Central memory CD4-positive, alpha-beta T cell (primary cell): ENCODE results near the gene ELOVL7.
"Not testable (repeated sequence)": the region's sequence is repeated elsewhere in the genome, so short reads cannot be mapped to it uniquely, and the experiment has no call there.

Experiments
- DNase-seq: peaks from one replicate; pipeline ENCODE4 v3.0.0; 2022

ELOVL7 gene

DNA sequence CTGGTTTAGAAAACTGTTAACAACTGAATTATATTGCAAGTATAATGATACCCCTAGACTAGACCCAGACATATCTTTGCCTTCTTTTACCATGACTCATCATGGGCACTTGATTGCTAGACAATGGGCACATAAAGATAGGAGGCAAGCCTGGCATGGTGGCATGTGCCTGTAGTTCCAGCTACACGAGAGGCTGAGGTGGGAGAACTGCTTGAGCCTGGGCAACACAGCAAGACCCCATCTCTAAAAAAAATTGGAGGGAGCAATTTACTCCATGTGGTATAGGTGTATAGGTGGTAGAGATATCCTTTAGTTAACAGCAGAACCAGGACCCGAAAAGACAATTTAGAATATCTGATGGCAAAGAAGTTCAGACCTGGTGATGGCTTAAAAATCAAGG lies 51.6 kb downstream of the ELOVL7 start:
- DNase-seq, result no peak

DNA sequence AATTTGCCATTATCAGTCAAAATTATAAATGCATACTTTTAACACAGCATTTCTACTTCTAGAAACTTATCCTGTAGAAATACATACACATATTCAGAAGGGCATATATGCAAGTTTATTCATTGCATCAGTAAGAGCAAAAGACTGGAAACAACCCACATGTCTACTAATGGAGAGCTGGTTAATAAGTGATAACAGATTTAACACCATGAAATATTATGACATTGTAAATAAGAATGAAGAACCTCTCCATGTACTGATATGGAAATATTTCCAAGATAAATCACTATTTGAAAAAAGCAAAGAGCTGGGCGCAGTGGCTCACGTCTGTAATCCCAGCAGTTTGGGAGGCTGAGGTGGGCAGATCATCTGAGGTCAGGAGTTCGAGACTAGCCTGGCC lies 54.5 kb downstream of the ELOVL7 start:
- no peak for DNase-seq

DNA sequence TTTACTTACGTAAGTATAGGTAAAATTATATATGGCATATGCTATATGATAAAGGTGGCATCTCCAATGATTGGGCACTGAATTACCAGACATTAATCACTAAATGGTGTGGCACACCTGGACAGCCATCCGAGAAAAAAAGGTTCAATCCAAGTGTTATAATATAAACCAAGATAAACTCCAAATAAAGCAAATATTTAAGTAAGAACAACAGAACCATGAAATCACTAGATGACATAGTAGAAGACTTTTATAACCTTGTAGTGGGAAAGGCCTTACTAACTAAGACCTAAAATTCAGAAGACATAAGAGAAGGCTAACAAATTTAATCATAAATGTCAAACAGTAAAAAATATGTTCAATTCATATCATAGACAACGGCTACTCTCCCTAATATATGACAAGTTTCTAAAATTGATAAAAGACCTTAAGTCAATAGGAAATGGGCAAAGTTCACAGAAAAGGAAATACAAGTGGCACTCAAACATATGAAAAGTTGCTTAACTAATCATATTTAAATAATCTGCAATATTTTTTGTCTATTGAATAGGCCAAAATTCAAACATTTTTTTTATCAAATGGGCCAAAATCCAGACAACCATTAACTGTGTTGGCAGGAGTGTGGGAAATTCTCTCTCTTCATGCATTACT lies 55.1 kb downstream of the ELOVL7 start:
- no peak for DNase-seq

DNA sequence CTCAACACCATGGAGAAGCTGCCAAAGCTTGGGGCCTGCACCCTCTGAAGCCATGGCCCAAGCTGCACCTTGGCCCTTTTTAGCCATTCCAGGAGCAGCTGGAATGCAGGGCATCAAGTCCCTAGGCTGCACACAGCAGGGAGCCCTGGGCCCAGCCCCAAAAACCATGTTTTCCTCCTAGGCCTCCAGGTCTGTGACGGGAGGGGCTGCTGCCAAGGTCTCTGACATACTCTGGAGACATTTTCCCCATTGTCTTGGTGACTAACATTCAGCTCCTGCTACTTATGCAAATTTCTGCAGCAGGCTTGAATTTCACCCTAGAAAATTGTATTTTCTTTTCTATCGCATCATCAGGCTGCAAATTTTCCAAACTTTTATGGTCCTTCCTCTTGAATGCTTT lies 64.6 kb downstream of the ELOVL7 start:
- no peak for DNase-seq

DNA sequence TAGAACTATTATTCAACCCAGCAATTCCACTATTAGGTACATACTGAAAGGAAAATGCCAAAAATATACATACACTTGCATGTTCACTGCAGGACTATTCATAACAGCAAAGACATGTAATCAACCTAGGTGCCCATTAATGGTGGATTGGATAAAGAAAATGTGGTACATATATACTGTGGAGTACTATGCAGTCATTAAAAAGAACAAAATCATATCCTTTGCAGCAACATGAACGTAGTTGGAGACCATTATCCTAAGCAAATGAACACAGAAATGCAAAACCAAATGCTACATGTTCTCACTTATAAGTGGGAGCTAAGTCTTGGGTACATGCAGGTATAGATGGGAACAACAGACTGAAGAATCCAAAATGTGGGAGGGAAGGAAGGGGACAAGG lies 67.7 kb downstream of the ELOVL7 start:
- no peak for DNase-seq

DNA sequence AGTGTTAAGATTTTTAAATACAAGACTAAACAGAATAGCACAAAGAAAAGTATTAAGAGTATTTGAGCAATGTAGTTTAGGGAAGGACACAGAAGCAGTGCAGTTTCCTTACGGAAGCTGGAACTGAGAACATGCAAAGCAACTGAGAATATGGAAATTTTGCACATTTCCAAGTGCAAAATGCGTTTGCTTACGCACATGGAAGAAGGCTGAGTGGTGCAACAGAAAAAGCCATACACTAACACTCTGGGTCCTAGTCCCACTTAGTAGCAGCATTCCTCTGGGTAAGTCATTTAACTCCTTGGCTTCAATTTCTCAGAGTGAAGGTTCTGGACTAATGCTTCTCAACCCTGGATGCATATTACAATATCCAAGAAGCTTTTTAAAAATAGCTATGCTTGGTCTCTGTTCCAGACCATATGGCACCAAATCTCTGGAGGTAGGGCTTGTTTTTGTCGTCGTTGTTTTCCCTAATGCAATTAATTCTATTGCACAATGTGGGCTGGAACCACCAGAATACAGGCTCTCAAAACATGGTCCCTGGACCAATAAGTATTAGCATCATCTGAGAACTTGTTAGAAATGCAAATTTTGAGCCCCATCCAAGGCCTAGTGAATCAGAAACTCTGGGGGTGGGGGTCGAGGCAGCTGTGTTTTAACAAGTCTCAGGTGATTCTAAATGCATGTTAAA lies 78.9 kb downstream of the ELOVL7 start:
- DNase-seq, result no peak

DNA sequence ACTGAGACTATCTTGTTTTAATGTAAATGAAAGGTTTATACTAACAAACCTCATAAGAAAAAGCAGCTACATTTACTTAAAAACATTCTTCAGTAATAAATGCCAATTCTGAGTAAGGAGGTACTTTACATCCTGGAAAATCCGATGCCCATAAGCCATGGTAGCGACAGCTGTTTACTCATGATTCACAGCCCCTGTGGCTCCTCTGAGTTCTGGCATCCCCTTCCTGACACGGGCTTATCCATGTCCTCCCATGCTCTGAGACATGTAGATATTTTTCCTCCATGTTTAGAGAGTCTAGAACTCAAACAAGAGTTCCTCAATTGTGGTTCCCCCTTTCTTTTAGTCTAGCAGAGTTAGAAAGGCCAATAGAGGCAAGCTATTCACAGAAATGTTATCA lies 81.0 kb downstream of the ELOVL7 start:
- DNase-seq, result no peak

DNA sequence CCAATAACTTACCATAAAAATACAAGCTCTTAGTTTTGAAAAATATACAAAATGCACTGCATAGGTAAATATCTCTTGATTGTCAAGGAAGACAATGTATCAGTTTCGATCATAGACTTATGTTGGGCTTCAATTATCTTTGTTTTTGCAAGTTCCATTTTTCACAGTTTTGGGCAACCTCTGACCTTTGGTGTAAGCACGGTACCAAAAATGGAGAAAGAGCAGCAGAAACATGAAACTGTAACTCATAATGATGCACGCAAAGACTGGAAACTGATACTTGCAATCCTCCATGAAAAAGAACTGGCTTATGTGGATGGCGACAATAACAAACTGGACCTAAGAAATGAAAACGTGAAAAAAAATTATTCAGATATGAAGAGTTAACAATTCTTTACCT lies 89.6 kb downstream of the ELOVL7 start:
- no peak for DNase-seq

DNA sequence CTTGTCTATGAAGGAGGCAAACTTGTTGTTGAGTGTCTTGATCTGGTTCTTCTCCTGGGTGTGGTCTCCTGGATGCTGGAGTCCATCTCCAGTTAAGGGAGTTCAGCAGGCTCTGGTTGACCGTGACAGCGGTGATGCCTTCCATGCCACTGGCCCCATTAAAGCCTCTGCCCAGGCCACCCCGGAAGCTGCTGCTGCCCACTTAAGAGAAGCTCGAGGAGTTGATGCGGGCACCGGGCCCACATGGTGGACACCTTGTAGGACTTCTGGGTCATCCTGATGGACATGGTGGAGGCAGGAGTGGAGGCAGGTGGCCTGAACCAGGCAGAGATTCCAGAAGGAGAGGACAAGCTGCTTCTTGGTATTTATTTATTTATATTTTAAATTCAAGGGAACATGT lies 99.4 kb downstream of the ELOVL7 start:
- no peak for DNase-seq

DNA sequence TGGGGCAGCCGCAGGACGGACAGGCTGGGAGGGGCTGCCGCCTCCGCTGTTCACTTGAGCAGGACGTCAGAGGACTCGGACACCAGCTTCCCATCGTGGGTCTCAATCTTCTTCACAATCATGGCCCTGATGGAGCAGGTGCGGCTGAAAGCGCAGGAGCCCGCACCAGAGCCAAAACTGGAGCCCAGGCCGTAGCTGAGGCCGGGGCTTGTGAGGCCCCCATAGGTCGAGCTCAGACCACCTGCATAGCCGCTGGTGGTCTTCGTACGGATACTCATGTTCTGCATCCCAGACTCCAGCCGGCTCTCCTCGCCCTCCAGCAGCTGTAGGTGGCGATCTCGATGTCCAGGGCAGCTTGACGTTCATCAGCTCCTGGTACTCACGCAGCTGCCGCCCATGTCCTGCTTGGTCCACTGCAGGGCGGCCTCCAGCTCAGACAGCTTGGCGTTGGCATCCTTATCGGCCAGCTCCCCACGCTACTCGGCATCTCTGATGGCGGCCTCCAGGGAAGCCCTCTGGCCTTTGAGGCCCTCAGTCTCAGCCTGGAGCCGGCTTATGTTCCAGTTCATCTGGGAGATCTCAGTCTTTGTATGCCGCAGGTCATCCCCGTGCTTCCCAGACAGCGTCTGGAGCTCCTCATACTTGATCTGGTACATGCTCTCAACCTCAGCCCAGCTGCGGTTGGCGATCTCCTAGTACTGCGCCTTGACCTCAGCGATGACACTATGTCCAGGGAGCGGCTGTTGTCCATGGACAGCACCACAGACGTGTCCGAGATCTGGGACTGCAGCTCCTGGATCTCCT lies 100.4 kb downstream of the ELOVL7 start:
- DNase-seq, result no peak

DNA sequence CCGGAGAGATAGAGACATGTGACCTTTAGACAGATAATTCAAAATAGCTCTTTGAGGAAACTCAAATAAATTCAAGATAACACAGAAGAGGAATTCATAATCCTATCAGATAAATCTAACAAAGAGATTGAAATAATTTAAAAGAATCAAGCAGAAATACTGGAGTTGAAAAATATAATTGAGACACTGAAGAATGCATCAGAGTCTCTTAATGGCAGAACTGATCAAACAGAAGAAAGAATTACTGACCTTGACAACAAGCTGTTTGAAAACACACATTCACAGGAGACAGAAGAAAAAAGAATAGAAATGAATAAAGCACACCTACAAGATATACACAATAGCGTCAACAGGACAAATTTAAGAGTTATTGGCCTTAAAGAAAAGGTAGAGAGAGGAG lies 103.7 kb downstream of the ELOVL7 start:
- no peak for DNase-seq

DNA sequence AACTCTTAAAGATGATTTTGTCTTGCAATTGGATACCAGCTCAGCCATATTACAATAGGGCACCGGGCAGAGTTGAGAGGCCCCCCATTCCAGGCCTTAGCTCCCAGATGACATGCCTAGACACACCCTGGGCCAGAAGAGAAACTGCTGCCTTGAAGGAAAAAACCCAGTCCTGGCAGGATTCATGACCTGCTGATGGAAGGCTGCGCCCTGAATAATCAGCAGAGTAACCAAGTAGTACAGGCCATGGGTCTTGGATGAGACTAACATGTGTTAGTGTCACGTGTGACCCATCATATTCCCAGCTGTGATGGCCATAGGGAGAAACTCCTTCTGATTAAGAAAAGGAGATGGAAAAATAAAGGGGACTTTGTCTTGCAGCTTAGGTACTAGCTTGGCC lies 105.1 kb downstream of the ELOVL7 start:
- DNase-seq, result no peak

DNA sequence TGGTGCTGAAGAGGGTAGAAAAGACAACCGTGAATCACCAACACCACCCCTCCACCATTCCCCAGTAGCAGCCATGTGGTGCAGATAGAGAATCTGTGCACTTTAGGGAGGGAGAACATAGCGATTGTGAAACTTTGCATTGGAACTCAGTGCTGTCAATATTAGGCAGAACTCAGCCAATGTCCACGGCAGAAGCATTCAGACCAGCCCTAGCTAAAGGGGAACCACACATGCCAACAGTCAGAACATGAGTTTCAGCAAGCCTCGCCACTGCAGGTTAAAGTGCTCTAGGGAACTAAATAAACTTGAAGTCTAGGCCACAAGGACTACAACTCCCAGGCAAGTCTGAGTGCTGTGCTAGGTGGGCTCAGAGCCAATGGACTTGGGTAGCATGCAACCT lies 105.6 kb downstream of the ELOVL7 start:
- no peak for DNase-seq

DNA sequence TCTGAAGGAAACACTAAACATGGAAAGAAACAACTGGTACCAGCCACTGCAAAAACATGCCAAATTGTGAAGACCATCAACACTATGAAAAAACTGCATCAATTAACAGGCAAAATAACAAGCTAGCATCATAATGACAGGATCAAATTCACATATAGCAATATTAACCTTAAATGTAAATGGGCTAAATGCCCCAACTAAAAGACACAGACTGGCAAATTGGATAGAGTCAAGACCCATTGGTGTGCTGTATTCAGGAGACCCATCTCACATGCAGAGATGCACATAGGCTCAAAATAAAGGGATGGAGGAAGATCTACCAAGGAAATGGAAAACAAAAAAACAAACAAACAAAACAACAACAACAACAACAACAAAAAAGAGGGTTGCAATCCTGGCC lies 113.2 kb downstream of the ELOVL7 start:
- not testable (repeated sequence) for DNase-seq

DNA sequence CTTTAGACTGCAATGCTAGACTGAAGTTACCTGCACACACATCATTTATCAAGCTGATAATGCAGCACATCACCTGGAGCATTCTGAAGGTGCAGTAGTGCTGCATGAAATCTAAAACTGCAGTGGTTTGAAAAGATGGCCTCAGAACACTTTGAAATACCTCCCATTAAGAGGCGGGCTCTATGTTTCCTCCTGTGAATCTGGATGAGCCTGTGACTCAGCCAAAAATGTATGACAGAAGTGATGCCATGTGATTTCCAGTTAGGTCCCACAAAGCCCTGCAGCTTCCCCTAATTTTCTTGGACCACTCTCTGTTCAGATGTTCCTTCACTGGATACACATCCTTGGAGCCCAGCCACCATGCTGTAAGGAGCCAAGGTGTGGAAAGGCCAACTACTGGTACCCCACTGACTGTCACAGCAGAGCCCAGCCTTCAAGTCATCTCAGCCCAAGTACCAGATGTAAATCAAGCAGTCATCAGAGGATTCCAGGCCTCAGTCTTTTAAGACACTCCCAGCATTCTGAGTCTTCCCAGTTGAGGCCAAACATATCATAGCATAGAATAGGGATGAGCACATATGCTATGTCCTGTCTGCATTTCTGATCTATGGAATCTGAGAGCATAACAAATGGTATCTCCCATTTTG lies 116.9 kb downstream of the ELOVL7 start:
- DNase-seq, result no peak

DNA sequence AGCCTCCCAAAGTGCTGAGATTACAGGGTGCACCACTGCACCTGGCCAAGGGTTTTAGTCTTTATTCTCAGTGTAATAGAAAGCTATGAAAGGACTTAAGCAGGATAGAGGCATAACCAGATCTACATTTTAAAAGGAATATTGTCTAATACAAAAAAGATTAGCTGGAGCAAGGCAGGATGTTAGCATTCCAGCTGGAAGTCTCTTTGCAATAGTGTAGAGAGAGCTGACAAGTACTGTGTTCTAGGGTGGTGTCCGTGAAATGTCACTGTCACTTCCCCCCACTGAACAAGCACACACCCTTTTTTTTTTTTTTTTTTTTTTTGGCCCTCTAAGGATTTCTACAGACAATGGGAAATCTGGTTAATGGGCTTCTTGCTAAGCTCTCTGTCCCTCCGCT lies 119.9 kb downstream of the ELOVL7 start:
- no peak for DNase-seq

DNA sequence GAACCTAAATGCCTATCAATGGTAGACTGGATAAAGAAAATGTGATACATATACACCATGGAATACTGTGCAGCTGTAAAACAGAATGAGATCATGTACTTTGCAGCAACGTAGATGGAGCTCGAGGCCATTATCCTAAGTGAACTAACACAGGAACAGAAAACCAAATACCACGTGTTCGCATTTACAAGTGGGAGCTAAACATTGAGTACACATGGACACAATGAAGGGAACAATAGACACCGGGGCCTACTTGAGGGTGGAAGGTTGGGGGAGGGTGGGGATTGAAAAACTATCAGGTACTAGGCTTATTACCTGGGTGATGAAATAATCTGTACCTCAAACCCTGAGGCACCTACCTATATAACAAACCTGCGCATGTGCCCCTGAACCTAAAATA lies 121.7 kb downstream of the ELOVL7 start:
- DNase-seq, result no peak

DNA sequence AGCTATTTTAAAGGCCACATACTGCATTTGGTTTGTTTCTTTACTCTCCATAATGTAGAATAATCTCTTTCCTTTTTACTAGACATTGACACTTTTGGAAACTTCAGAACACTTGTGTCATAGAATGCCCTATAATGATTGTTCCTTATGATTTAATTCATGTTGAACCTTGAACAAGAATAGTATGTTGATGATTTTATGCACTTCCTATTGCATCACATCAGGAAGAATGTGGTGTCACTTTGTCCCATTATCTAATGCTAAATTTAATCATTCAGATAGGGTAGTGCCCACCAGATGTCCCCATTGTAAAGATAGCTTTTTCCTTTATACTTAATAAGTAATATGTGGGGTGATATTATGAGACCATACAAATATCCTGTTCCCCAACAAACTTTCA lies 124.7 kb downstream of the ELOVL7 start:
- DNase-seq, result no peak

DNA sequence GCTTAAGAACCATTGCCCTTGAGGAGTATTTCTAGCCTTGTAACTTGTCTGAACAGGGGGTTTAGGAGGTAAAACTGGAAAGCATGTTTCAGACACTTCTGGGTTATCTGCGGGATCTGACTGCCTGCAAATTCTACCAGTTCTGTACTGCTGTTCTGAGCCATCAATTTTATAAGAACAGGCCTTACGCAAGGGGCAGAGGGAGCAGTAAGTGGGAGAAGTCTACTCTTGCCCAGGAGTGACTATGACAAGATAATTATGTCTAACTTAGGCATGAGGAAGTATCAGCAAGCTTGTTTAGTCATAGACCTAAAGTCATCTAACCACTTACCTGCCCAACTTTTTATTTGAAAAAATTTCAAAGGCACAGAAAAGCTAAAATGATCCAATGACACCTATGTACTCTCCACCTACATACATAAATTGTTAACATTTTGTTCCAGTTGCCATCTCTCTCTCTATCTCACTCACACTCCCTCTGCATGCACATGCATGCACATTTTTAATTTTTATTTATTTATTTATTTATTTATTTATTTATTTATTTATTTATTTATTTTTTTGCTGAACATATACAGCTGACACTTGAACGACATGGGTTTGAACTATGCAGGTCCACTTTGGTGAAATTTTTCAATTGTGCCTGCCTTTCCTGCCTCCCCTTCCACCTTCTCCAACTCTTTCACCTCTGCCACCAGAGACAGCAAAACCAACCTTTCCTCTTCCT lies 125.7 kb downstream of the ELOVL7 start:
- no peak for DNase-seq

DNA sequence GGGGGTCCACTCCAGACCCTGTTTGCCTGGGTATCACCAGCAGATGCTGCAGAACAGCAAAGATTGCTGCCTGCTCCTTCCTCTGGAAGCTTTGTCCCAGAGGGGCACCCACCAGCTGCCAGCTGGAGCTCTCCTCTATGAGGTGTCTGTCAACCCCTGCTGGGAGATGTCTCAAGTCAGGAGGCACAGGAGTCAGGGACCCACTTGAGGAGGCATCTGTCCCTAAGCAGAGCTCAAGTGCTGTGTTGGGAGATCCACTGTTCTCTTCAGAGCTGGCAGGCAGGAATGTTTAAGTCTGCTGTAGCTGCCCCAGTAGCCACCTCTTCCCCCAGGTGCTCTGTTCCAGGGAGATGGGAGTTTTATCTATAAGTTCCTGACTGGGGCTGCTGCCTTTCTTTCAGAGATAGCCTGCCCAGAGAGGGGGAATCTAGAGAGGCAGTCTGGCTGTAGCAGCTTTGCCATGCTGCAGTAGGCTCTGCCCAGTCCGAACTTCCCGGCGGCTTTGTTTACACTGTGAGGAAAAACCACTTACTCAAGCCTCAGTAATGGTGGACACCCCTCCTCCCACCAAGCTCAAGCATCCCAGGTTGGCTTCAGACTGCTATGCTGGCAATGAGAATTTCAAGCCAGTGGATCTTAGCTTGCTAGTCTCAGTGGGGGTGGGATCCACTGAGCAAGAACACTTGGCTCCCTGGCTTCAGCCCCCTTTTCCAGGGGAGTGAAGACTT lies 128.7 kb downstream of the ELOVL7 start:
- not testable (repeated sequence) for DNase-seq

DNA sequence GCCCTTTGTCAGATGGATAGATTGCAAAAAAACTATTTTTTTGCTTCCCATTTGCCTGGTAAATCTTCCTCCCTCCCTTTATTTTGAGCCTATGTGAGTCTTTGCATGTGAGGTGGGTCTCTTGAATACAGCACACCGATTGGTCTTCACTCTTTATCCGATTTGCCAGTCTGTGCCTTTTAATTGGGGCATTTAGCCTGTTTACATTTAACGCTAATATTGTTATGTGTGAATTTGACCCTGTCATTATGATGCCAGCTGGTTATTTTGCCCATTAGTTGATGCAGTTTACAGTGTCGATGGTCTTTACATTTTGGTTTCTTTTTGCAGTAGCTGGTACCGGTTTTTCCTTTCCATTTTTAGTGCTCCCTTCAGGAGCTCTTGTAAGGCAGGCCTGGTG lies 131.1 kb downstream of the ELOVL7 start:
- no peak for DNase-seq

DNA sequence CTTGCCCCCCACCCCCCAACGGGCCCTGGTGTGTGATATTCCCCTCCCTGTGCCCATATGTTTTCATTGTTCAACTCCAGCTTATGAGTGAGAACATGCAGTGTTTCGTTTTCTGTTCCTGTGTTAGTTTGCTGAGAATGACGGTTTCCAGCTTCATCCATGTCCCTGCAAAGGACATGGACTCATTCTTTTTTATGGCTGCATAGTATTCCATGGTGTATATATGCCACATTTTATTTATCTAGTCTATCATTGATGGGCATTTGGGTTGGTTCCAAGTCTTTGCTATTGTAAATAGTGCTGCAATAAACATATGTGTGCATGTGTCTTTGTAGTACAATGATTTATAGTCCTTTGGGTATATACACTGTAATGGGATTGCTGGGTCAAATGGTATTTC lies 132.2 kb downstream of the ELOVL7 start:
- not testable (repeated sequence) for DNase-seq
